ENCODE measurements around the gene SYT17. TPM values are rescaled to one million over a fixed set of nuclear protein-coding genes. Genes with fewer than 3 reads are reported as not detected.

The SYT17 gene
- total and polyA plus RNA-seq, 8 donors: 2.0 to 11.4 (median 2.7) TPM

DNA sequence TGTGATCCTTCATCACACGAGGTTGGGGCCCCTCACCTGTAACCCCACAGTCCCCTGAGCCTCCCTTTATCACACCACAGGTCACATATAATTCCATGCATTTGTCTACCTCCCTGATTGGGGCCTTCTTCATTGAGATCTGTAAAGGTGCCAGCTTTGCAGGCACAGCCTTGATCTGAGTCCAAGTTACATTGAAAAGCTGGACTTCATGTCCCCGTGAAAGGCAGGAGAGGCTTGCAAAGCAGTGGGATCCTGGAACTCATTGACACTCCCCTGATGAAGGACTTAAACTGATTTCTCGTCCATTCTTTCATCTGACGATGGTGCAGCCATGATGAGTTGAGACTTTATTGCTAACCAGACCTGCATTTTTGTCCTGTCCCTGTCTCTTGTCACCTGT lies 3.8 kb upstream of the SYT17 start:
- no peak for FAIRE-seq
- intact Hi-C loops (cut with DNase I): loop anchor here in 1 of 3 donors (10.0 kb wide), 1 partner anchor 211 kb away; no protein-coding TSS in a partner anchor
- peaks cover 0 to 2% (median 0%) of the 10 kb centered on the region in 3 donors for H3K4me1 ChIP-seq
- no peak for DNase-seq
- no peaks in the 10 kb centered on the region for H3K36me3 ChIP-seq
- no peak for TF ChIP-seq CTCF (IDR thresholded peaks at IDR 0.05)
- H3K4me3 ChIP-seq: no peak overlapping the region
- H3K27ac ChIP-seq: no peak overlapping the region
- H3K27me3 ChIP-seq: no peaks in the 10 kb centered on the region
- no peaks in the 10 kb centered on the region for H3K9me3 ChIP-seq
- no peak for ATAC-seq
- WGBS, 2 donors: 53 to 54% methylated on average over 4 of the region's 4 CpGs

DNA sequence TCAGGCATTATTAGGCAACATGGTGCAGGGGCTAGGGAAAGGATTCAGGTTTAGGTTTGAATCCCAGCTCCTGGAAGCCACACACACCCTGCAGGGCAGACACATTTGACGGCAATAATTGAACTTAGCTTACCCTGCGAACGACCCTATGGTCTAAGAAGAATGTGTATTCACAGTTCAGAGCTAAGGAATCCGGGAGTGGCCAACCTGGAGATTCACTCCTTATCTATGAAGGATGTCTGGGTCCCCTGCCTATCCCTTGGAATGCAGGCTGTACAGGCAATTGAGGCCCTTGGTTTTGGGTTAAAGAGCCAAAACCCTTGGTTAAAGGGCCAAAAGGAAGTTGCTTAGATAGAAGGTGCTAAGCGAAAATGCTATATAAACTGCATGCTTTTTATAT lies 2.9 kb upstream of the SYT17 start:
- Histone ChIP-seq H3K36me3 (no peaks in the 10 kb centered on the region), H3K4me1 (peaks cover 0 to 2% (median 0%) of the 10 kb centered on the region in 3 donors), H3K9me3 (no peaks in the 10 kb centered on the region), H3K4me3 (no peak overlapping the region), H3K27me3 (no peaks in the 10 kb centered on the region), H3K27ac (no peak overlapping the region)
- intact Hi-C loops (cut with DNase I): loop anchor here in 1 of 3 donors (10.0 kb wide), 1 partner anchor 210 kb away; no protein-coding TSS in a partner anchor
- TF ChIP-seq CTCF (IDR thresholded peaks at IDR 0.05): no peak
- DNase-seq (no peak), FAIRE-seq (no peak), ATAC-seq (no peak)
- WGBS, 2 donors: 88 to 89% methylated on average over 5 of the region's 5 CpGs

DNA sequence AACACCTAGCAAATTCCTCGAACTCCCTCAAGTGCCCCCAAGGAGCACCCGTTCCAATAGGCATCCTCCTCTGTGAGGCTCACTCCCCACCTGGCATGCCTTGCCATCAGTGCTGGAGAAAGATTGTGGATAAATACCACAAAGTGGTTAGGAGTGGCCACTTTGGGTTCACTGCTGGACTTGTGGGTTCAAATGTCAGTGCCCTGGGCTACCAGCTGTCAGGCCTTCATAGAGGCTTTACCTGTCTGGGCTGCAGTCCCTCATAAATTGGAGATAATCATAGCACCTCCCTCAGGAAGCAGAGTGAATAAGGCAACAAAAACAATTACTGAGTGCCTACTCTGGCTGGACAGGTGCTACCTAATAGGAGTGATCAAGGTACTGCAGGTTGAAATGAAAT lies 1.5 kb upstream of the SYT17 start:
- FAIRE-seq (no peak), DNase-seq (no peak), ATAC-seq (no peak)
- Histone ChIP-seq H3K4me3 (no peak overlapping the region), H3K36me3 (no peaks in the 10 kb centered on the region), H3K4me1 (peaks cover 0 to 2% (median 0%) of the 10 kb centered on the region in 3 donors), H3K27ac (no peak overlapping the region), H3K9me3 (no peaks in the 10 kb centered on the region), H3K27me3 (no peaks in the 10 kb centered on the region)
- no peak for TF ChIP-seq CTCF (IDR thresholded peaks at IDR 0.05)
- intact Hi-C loops (cut with DNase I): loop anchor here in 1 of 3 donors (10.0 kb wide), 1 partner anchor 208 kb away; no protein-coding TSS in a partner anchor
- WGBS, 2 donors: 64 to 69% methylated on average over 2 of the region's 2 CpGs

DNA sequence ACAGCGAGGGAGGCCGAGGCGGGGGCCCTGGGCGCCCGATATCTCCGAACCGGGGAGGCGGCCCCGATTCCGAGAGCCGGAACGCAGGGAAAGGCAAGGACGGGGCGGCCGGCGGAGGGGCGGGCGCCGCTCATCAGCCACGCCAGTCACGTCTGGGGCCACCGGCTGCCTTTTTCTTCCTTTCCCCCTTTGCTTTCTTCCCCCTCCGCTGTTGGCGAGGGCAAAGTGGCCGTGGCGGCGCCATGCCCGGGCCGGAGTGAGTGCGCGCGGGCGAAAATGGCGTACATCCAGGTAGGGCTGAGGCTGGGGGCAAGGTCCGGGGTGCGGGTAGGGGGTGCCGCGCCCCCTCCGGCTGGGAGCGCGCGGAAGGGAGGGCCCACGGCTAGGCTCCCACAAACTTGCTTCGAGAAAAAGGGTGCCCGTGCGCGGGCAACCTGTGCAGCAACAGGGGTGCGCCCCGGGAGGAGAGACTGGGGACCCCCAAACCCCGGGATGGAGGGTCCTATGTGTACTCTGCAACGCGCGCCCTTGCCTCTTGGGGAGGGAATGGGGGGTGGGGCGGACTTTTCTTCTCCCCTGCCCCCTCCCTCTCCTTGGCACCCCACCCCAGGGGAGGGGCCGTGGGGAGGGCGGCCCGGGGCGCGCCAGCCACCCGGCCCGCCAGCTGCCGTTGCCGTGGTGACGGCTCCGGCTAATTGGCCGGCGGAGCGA lies 486 bp downstream of the SYT17 start:
- ATAC-seq (peak; percentile 67 to 80 (median 76)), FAIRE-seq (no peak), DNase-seq (peak; percentile 38 to 80 (median 53))
- Histone ChIP-seq H3K9me3 (no peaks in the 10 kb centered on the region), H3K4me3 (peak overlapping the region; percentile 37 to 66 (median 50)), H3K27ac (peak overlapping the region in 2 of 4 donors; percentile 44 to 52), H3K27me3 (no peaks in the 10 kb centered on the region), H3K4me1 (peaks cover 0 to 2% (median 0%) of the 10 kb centered on the region in 3 donors), H3K36me3 (no peaks in the 10 kb centered on the region)
- 0 to 1% methylated on average over 55 to 68 of the region's 68 CpGs for WGBS, 2 donors
- intact Hi-C loops (cut with DNase I): loop anchor here in 1 of 3 donors (10.0 kb wide), 1 partner anchor 206 kb away; no protein-coding TSS in a partner anchor
- TF ChIP-seq CTCF (IDR thresholded peaks at IDR 0.05): no peak

All from pancreas (tissue), 10 donors.